ENCODE data around the gene GGTLC2.
"Not testable (repeated sequence)": the region's sequence is repeated elsewhere in the genome, so short reads cannot be mapped to it uniquely, and the experiment has no call there.

GGTLC2 gene

GRCh38 chr22:22644314-22644713, at the start of gene GGTLC2:
GGTLC2 (plus strand) TSS chr22:22644614; CDS start chr22:22646346, 1,732 bp downstream.
- DNase-seq; H3K9me3 ChIP-seq (replicated peaks; ENCODE audit: insufficient read depth, low read length); H4K20me1 ChIP-seq (ENCODE audit: insufficient read depth, low read length); H3K9me2 ChIP-seq (replicated peaks; ENCODE audit: insufficient read depth, low read length); H2AFZ ChIP-seq (ENCODE audit: low read length); H3K27ac ChIP-seq (ENCODE audit: low read length); H3F3A ChIP-seq (ENCODE audit: insufficient read depth, low read length); H3K4me2 ChIP-seq (ENCODE audit: low read depth, low read length); H3K4me1 ChIP-seq (ENCODE audit: low read length); H3K4me3 ChIP-seq (ENCODE audit: low read length); H3K9ac ChIP-seq (ENCODE audit: low read length); H3K27me3 ChIP-seq (replicated peaks; ENCODE audit: insufficient read depth, low read length); H3K36me3 ChIP-seq (replicated peaks; ENCODE audit: insufficient read depth, low read length); H3K79me2 ChIP-seq (ENCODE audit: low read length): not testable (repeated sequence)

- Histone ChIP-seq H3K79me2 (ENCODE audit: low read length) (no peaks in the 10 kb centered on the region), H3K27ac (ENCODE audit: low read length) (no peak overlapping the region), H3K36me3 (replicated peaks; ENCODE audit: insufficient read depth, low read length) (no peaks in the 10 kb centered on the region), H3K4me2 (ENCODE audit: low read depth, low read length) (no peak overlapping the region), H3F3A (ENCODE audit: insufficient read depth, low read length) (no peaks in the 10 kb centered on the region), H2AFZ (ENCODE audit: low read length) (no peak overlapping the region), H3K27me3 (replicated peaks; ENCODE audit: insufficient read depth, low read length) (no peaks in the 10 kb centered on the region), H3K9me2 (replicated peaks; ENCODE audit: insufficient read depth, low read length) (no peaks in the 10 kb centered on the region), H4K20me1 (ENCODE audit: insufficient read depth, low read length) (no peaks in the 10 kb centered on the region), H3K9ac (ENCODE audit: low read length) (no peak overlapping the region), H3K9me3 (replicated peaks; ENCODE audit: insufficient read depth, low read length) (no peaks in the 10 kb centered on the region), H3K4me1 (ENCODE audit: low read length) (peaks cover 4% of the 10 kb centered on the region; the same call in 1 of the 2 replicates), H3K4me3 (ENCODE audit: low read length) (no peak overlapping the region)
- DNase-seq: no peak
- TF ChIP-seq EZH2phosphoT487 (IDR thresholded peaks at IDR 0.05; ENCODE audit: low read length) (no peak), CTCF (IDR thresholded peaks at IDR 0.05; ENCODE audit: low read length) (no peak), EZH2 (optimal IDR thresholded peaks at IDR 0.05; ENCODE audit: low read depth, low read length) (no peak)
Observed at GRCh38 chr22:22595001-22595835, 49.2 kb upstream of the GGTLC2 start.

- no peak overlapping the region for H2AFZ ChIP-seq (ENCODE audit: low read length)
- H3K4me1 ChIP-seq (ENCODE audit: low read length): peaks cover 4% of the 10 kb centered on the region; the same call in 1 of the 2 replicates
- H3K36me3 ChIP-seq (replicated peaks; ENCODE audit: insufficient read depth, low read length): no peaks in the 10 kb centered on the region
- TF ChIP-seq EZH2 (optimal IDR thresholded peaks at IDR 0.05; ENCODE audit: low read depth, low read length): no peak
- TF ChIP-seq EZH2phosphoT487 (IDR thresholded peaks at IDR 0.05; ENCODE audit: low read length): no peak
- no peak for TF ChIP-seq CTCF (IDR thresholded peaks at IDR 0.05; ENCODE audit: low read length)
- H3K79me2 ChIP-seq (ENCODE audit: low read length): no peaks in the 10 kb centered on the region
- H3K9me2 ChIP-seq (replicated peaks; ENCODE audit: insufficient read depth, low read length): no peaks in the 10 kb centered on the region
- no peak overlapping the region for H3K27ac ChIP-seq (ENCODE audit: low read length)
- no peaks in the 10 kb centered on the region for H3F3A ChIP-seq (ENCODE audit: insufficient read depth, low read length)
- H3K27me3 ChIP-seq (replicated peaks; ENCODE audit: insufficient read depth, low read length): no peaks in the 10 kb centered on the region
- no peak overlapping the region for H3K4me2 ChIP-seq (ENCODE audit: low read depth, low read length)
- H4K20me1 ChIP-seq (ENCODE audit: insufficient read depth, low read length): no peaks in the 10 kb centered on the region
- DNase-seq: no peak
- H3K9ac ChIP-seq (ENCODE audit: low read length): no peak overlapping the region
- H3K9me3 ChIP-seq (replicated peaks; ENCODE audit: insufficient read depth, low read length): no peaks in the 10 kb centered on the region
- H3K4me3 ChIP-seq (ENCODE audit: low read length): no peak overlapping the region
Observed at GRCh38 chr22:22598144-22598543, 46.3 kb upstream of the GGTLC2 start.

- no peak overlapping the region for H3K4me3 ChIP-seq (ENCODE audit: low read length)
- H3K27ac ChIP-seq (ENCODE audit: low read length): no peak overlapping the region
- TF ChIP-seq EZH2 (optimal IDR thresholded peaks at IDR 0.05; ENCODE audit: low read depth, low read length) (no peak), CTCF (IDR thresholded peaks at IDR 0.05; ENCODE audit: low read length) (no peak), EZH2phosphoT487 (IDR thresholded peaks at IDR 0.05; ENCODE audit: low read length) (no peak)
- H3K9me2 ChIP-seq (replicated peaks; ENCODE audit: insufficient read depth, low read length): no peaks in the 10 kb centered on the region
- no peaks in the 10 kb centered on the region for H3K36me3 ChIP-seq (replicated peaks; ENCODE audit: insufficient read depth, low read length)
- no peak for DNase-seq
- no peak overlapping the region for H3K9ac ChIP-seq (ENCODE audit: low read length)
- no peaks in the 10 kb centered on the region for H4K20me1 ChIP-seq (ENCODE audit: insufficient read depth, low read length)
- H3K4me1 ChIP-seq (ENCODE audit: low read length): peaks cover 2% of the 10 kb centered on the region; the same call in 1 of the 2 replicates
- no peaks in the 10 kb centered on the region for H3F3A ChIP-seq (ENCODE audit: insufficient read depth, low read length)
- no peak overlapping the region for H2AFZ ChIP-seq (ENCODE audit: low read length)
- H3K4me2 ChIP-seq (ENCODE audit: low read depth, low read length): no peak overlapping the region
- H3K79me2 ChIP-seq (ENCODE audit: low read length): no peaks in the 10 kb centered on the region
- H3K9me3 ChIP-seq (replicated peaks; ENCODE audit: insufficient read depth, low read length): no peaks in the 10 kb centered on the region
- H3K27me3 ChIP-seq (replicated peaks; ENCODE audit: insufficient read depth, low read length): no peaks in the 10 kb centered on the region
Observed at GRCh38 chr22:22599248-22599647, 45.2 kb upstream of the GGTLC2 start.

All from MM.1S (cell line).